Progenitor cell of endocrine pancreas (in vitro differentiated cells): ENCODE data around the gene ROR1. TPM values are rescaled to one million over a fixed set of nuclear protein-coding genes. Genes with fewer than 3 reads are reported as not detected.
A peak's percentile ranks its signal among the peaks of the same experiment; 100 is the strongest.

Source experiments
- DNase-seq: peaks from one replicate; pipeline ENCODE4 v3.0.0; 2021; ENCODE audit warnings: low spot score; ENCODE audit not compliant: unreplicated experiment
- H3K27ac Mint-ChIP-seq: 2 replicates; pipeline ENCODE4 v1.8.0; 2021; ENCODE audit warnings: mild to moderate bottlenecking, moderate library complexity, mixed read lengths
- H3K27me3 Mint-ChIP-seq: 2 replicates; pipeline ENCODE4 v1.8.0; 2021; ENCODE audit warnings: mixed read lengths
- H3K36me3 Mint-ChIP-seq: 2 replicates; pipeline ENCODE4 v1.8.0; 2022; ENCODE audit warnings: mixed read lengths; ENCODE audit not compliant: insufficient read depth
- H3K4me1 Mint-ChIP-seq: 2 replicates; pipeline ENCODE4 v1.8.0; 2021; ENCODE audit warnings: low read depth, mixed read lengths
- H3K4me3 Mint-ChIP-seq: 2 replicates; pipeline ENCODE4 v1.8.0; 2021; ENCODE audit warnings: low read depth, mild to moderate bottlenecking, moderate library complexity, mixed read lengths
- H3K9me3 Mint-ChIP-seq: 2 replicates; pipeline ENCODE4 v1.8.0; 2021; ENCODE audit warnings: low read depth, mixed read lengths
- CTCF ChIP-seq: fragments of 200-600 bp; sonication (generic); IDR thresholded peaks from one replicate; pipeline ENCODE4 v1.5.0; 2021; ENCODE audit warnings: antibody characterized with exemption, mild to moderate bottlenecking; ENCODE audit not compliant: unreplicated experiment
- total RNA-seq: library from RNA; stranded (reverse); gene quantifications from 2 replicates; pipeline ENCODE4 v1.2.1, GENCODE V29; 2021

Gene ROR1
- total RNA-seq, 1 donor from 2014 or later = 63.8 TPM

GRCh38 chr1:63792152-63792551 is 18.3 kb downstream of the ROR1 start:
- Mint-ChIP-seq H3K4me3 (no peak overlapping the region), H3K4me1 (peaks cover 61% of the 10 kb centered on the region), H3K27ac (no peak overlapping the region), H3K27me3 (no peaks in the 10 kb centered on the region), H3K36me3 (peaks cover 8% of the 10 kb centered on the region), H3K9me3 (no peaks in the 10 kb centered on the region)
- TF ChIP-seq CTCF = no peak
- no peak for DNase-seq

GRCh38 chr1:63793741-63794240 is 20.0 kb downstream of the ROR1 start:
- no peak for DNase-seq
- H3K4me1 Mint-ChIP-seq = peaks cover 57% of the 10 kb centered on the region
- H3K4me3 Mint-ChIP-seq = no peak overlapping the region
- H3K27me3 Mint-ChIP-seq = no peaks in the 10 kb centered on the region
- no peak for TF ChIP-seq CTCF
- peaks cover 8% of the 10 kb centered on the region for H3K36me3 Mint-ChIP-seq
- H3K27ac Mint-ChIP-seq = peak overlapping the region; percentile 88
- no peaks in the 10 kb centered on the region for H3K9me3 Mint-ChIP-seq

- H3K9me3 Mint-ChIP-seq = no peaks in the 10 kb centered on the region
- H3K36me3 Mint-ChIP-seq = peaks cover 8% of the 10 kb centered on the region
- no peaks in the 10 kb centered on the region for H3K27me3 Mint-ChIP-seq
- no peak for TF ChIP-seq CTCF
- no peak overlapping the region for H3K4me3 Mint-ChIP-seq
- DNase-seq = no peak
- H3K4me1 Mint-ChIP-seq = peaks cover 53% of the 10 kb centered on the region
- peak overlapping the region; percentile 88 for H3K27ac Mint-ChIP-seq
Measured at GRCh38 chr1:63794354-63794753, 20.5 kb downstream of the ROR1 start.

DNA sequence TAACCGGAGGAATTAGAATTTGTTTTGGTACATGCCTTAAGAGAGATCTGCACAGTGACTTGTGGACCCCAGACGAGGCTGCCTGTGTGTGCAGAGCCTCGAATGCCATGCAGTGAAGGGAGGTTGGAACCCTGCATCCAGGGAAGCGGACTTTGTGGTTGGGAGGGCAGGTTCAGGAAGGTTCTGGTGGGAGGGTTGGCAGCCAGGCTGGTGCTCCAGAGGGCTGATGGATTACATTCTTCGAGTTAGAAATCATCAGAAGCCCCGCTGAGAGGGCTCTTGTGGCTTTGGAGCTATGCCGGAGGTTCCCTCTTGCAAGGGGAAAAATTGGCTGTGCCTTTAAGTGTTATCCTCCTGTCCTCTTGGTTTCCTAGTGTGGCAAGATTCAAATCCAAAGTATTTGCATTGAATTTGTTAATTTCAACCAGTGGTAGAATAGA is 21.1 kb downstream of the ROR1 start:
- Mint-ChIP-seq H3K27ac (peak overlapping the region; percentile 0), H3K27me3 (no peaks in the 10 kb centered on the region), H3K4me3 (no peak overlapping the region), H3K9me3 (no peaks in the 10 kb centered on the region), H3K4me1 (peaks cover 49% of the 10 kb centered on the region), H3K36me3 (peaks cover 5% of the 10 kb centered on the region)
- TF ChIP-seq CTCF = no peak
- DNase-seq = no peak

DNA sequence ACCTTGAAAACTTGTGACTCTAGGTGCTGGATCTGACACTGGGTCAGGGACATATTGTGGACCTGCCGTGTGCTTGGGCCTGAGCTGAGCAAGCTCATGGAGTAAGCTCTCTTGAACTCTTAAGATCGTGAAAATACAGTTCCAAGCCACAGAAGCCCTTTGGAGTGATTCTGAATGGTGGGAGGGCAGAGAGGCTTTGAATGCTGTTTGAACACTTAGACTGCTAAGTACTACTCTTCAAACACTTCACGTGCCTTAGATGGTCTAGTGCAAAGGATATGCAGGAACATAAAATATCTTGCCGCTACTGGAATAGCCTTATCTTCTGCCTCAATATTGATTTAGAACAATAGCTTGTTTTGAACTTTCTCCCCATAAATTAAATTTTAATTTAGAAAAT is 21.6 kb downstream of the ROR1 start:
- DNase-seq = no peak
- Mint-ChIP-seq H3K36me3 (peaks cover 1% of the 10 kb centered on the region), H3K4me1 (peaks cover 44% of the 10 kb centered on the region), H3K27ac (peak overlapping the region; percentile 65), H3K4me3 (no peak overlapping the region), H3K9me3 (no peaks in the 10 kb centered on the region), H3K27me3 (no peaks in the 10 kb centered on the region)
- no peak for TF ChIP-seq CTCF
